Testis (tissue), 3 donors: ENCODE data around the gene BUB1B. TPM values are rescaled to one million over a fixed set of nuclear protein-coding genes. Genes with fewer than 3 reads are reported as not detected.
"Not testable (repeated sequence)": the region's sequence is repeated elsewhere in the genome, so short reads cannot be mapped to it uniquely, and the experiment has no call there.

ENCODE experiments used
- DNase-seq: peaks from one replicate; pipeline ENCODE4 v3.0.0-alpha.2; 2019
- H3K27ac ChIP-seq, 2 donors: fragments of 200-600 bp; sonication (generic); one replicate each; pipeline ENCODE4 v1.5.1; 2019
- H3K27me3 ChIP-seq: fragments of 200-600 bp; sonication (generic); one replicate; pipeline ENCODE4 v1.5.1; 2019
- H3K36me3 ChIP-seq: fragments of 200-600 bp; sonication (generic); one replicate; pipeline ENCODE4 v1.5.1; 2017; ENCODE audit warnings: low read depth; ENCODE audit errors: missing control alignments
- H3K4me1 ChIP-seq: fragments of 200-600 bp; sonication (generic); one replicate; pipeline ENCODE4 v1.5.1; 2019
- H3K4me3 ChIP-seq, 2 donors: fragments of 200-600 bp; sonication (generic); one replicate each; pipeline ENCODE4 v1.5.1; 2017 to 2019
- H3K9me3 ChIP-seq: fragments of 200-600 bp; sonication (generic); one replicate; pipeline ENCODE4 v1.5.1; 2017
- CTCF ChIP-seq, 3 experiments: fragments of 450-650 bp in 2 of 3; fragments of 200-600 bp in 1 of 3; sonication (generic) in 1 of 3; IDR thresholded peaks; one replicate each; pipeline ENCODE4 v1.5.1; 2016 to 2019; ENCODE audit warnings: antibody characterized with exemption in 3 of 3, mild to moderate bottlenecking in 2 of 3, moderate library complexity in 1 of 3
- POLR2A ChIP-seq: fragments of 450-650 bp; IDR thresholded peaks from one replicate; pipeline ENCODE4 v1.6.1; 2017; ENCODE audit warnings: antibody characterized with exemption, mild to moderate bottlenecking, moderate library complexity
- WGBS, 2 donors: methylation state at CpG; one replicate each; pipeline ENCODE4 v1.1.5; 2018; 5-methylcytosine and 5-hydroxymethylcytosine counted together
- intact Hi-C: fragments of 100-400 bp; cut with DNase I; formaldehyde crosslinking; loops from one replicate; pipeline ENCODE4 v1.15.1; 2023; ENCODE audit warnings: low total_unique reads
- polyA plus RNA-seq: library from polyadenylated mRNA; stranded (reverse); fragments of 350-450 nt; fragmentation: Illumina TruSeq; extraction: RNeasy Lipid Tissue Mini Kit (QIAGEN cat#74804); gene quantifications from one replicate; pipeline ENCODE4 v1.2.3, GENCODE V29; 2014; ENCODE audit warnings: low read depth, low replicate concordance; ENCODE audit not compliant: insufficient read depth
- total RNA-seq, 2 donors: library from RNA; depleted of rRNA; stranded (reverse); fragments of >200 nt; gene quantifications; one replicate each; pipeline ENCODE4 v1.2.3, GENCODE V29; 2016

BUB1B gene
- total and polyA plus RNA-seq, 3 donors from 2014 or later: 38.6 to 66.2 (median 53.9) TPM

GRCh38 chr15:40115670-40116093, 45.2 kb upstream of the BUB1B start:
- intact Hi-C loops: no loop called here
- TF ChIP-seq CTCF (IDR thresholded peaks at IDR 0.05): no peak
- TF ChIP-seq POLR2A: no peak
- H3K4me1 ChIP-seq: no peaks in the 10 kb centered on the region
- H3K36me3 ChIP-seq: no peaks in the 10 kb centered on the region
- DNase-seq: peak; percentile 35
- no peaks in the 10 kb centered on the region for H3K27me3 ChIP-seq
- H3K9me3 ChIP-seq: no peaks in the 10 kb centered on the region
- no peak overlapping the region for H3K27ac ChIP-seq
- no peak overlapping the region for H3K4me3 ChIP-seq
- 62 to 69% methylated on average over 8 of the region's 8 CpGs for WGBS, 2 donors

- Histone ChIP-seq H3K4me1 (no peaks in the 10 kb centered on the region), H3K27ac (no peak overlapping the region), H3K9me3 (no peaks in the 10 kb centered on the region), H3K4me3 (no peak overlapping the region), H3K27me3 (no peaks in the 10 kb centered on the region), H3K36me3 (no peaks in the 10 kb centered on the region)
- TF ChIP-seq CTCF (IDR thresholded peaks at IDR 0.05) (no peak), POLR2A (no peak)
- no peak for DNase-seq
- WGBS, 2 donors: 77 to 87% methylated on average over 3 of the region's 3 CpGs
- intact Hi-C loops: no loop called here
These were observed 42.4 kb upstream of the BUB1B start for GRCh38 chr15:40118473-40118872.

- Histone ChIP-seq H3K27ac (no peak overlapping the region), H3K4me3 (no peak overlapping the region), H3K9me3 (no peaks in the 10 kb centered on the region), H3K36me3 (no peaks in the 10 kb centered on the region), H3K27me3 (no peaks in the 10 kb centered on the region), H3K4me1 (no peaks in the 10 kb centered on the region)
- WGBS, 2 donors: 74 to 76% methylated on average over 6 of the region's 6 CpGs
- intact Hi-C loops: no loop called here
- DNase-seq: no peak
- TF ChIP-seq CTCF (IDR thresholded peaks at IDR 0.05) (no peak), POLR2A (no peak)
These were observed 38.8 kb upstream of the BUB1B start for GRCh38 chr15:40121911-40122638.

- H3K36me3 ChIP-seq, H3K9me3 ChIP-seq, H3K4me3 ChIP-seq, intact Hi-C loops, DNase-seq, H3K4me1 ChIP-seq, H3K27ac ChIP-seq, H3K27me3 ChIP-seq: not testable (repeated sequence)
- WGBS, 2 donors: 100% methylated on average over 1 of the region's 1 CpG
These were observed 37.9 kb upstream of the BUB1B start for GRCh38 chr15:40122989-40123388.

GRCh38 chr15:40123863-40124262, 37.0 kb upstream of the BUB1B start:
- intact Hi-C loops, H3K27ac ChIP-seq, H3K9me3 ChIP-seq, H3K4me1 ChIP-seq, H3K36me3 ChIP-seq, H3K27me3 ChIP-seq, H3K4me3 ChIP-seq, DNase-seq: not testable (repeated sequence)
- 98 to 100% methylated on average over 1 to 5 of the region's 5 CpGs for WGBS, 2 donors

GRCh38 chr15:40124333-40124732, 36.5 kb upstream of the BUB1B start:
- H3K36me3 ChIP-seq, H3K9me3 ChIP-seq, H3K4me3 ChIP-seq, DNase-seq, intact Hi-C loops, H3K27ac ChIP-seq, H3K27me3 ChIP-seq, H3K4me1 ChIP-seq: not testable (repeated sequence)
- WGBS, 2 donors: 85 to 91% methylated on average over 3 of the region's 3 CpGs

- intact Hi-C loops, H3K27me3 ChIP-seq, H3K36me3 ChIP-seq, H3K4me3 ChIP-seq, DNase-seq, H3K27ac ChIP-seq, H3K9me3 ChIP-seq, H3K4me1 ChIP-seq: not testable (repeated sequence)
- WGBS, 2 donors: 70 to 78% methylated on average over 4 to 5 of the region's 5 CpGs
These were observed 36.0 kb upstream of the BUB1B start for GRCh38 chr15:40124807-40125285.
